ENCODE results near the gene DAPK1. TPM values are rescaled to one million over a fixed set of nuclear protein-coding genes. Genes with fewer than 3 reads are reported as not detected.

The DAPK1 gene
- total and polyA plus RNA-seq, 3 donors from 2014 or later = 35.1 to 74.6 (median 71.0) TPM

DNA sequence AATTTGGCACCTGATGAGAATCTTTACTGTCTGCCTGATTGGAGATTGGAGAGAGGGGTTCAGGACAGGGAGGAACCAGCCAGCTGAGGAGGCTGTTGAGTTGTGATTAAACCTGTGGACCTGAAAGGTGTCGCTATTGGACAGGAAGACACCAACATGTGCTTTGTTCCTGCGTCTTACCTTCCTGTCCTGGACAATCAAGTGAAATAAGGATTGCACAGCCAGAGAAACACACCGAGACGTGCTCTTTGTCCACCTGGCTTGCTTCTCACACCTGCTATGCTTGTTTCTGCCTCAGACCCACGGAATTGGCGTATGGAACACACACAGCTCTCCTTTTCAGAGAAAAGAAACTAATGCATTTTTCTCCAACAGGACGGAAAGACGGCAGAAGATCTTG lies 170.6 kb downstream of the DAPK1 start:
- intact Hi-C loops (cut with DNase I; ENCODE audit: low total_unique reads) = no loop called here
- 89 to 97% methylated on average over 8 of the region's 8 CpGs for WGBS, 2 donors
- no peaks in the 10 kb centered on the region for H3K4me1 ChIP-seq
- H3K4me3 ChIP-seq = no peak overlapping the region
- TF ChIP-seq, protein P1, sequence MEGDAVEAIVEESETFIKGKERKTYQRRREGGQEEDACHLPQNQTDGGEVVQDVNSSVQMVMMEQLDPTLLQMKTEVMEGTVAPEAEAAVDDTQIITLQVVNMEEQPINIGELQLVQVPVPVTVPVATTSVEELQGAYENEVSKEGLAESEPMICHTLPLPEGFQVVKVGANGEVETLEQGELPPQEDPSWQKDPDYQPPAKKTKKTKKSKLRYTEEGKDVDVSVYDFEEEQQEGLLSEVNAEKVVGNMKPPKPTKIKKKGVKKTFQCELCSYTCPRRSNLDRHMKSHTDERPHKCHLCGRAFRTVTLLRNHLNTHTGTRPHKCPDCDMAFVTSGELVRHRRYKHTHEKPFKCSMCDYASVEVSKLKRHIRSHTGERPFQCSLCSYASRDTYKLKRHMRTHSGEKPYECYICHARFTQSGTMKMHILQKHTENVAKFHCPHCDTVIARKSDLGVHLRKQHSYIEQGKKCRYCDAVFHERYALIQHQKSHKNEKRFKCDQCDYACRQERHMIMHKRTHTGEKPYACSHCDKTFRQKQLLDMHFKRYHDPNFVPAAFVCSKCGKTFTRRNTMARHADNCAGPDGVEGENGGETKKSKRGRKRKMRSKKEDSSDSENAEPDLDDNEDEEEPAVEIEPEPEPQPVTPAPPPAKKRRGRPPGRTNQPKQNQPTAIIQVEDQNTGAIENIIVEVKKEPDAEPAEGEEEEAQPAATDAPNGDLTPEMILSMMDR (IDR thresholded peaks at IDR 0.05) = no peak
- no peak for TF ChIP-seq POLR2A (IDR thresholded peaks at IDR 0.05)
- no peaks in the 10 kb centered on the region for H3K36me3 ChIP-seq (ENCODE audit: low read depth, missing control alignments)
- no peak overlapping the region for H3K27ac ChIP-seq
- H3K9me3 ChIP-seq = no peaks in the 10 kb centered on the region
- no peaks in the 10 kb centered on the region for H3K27me3 ChIP-seq
- DNase-seq = no peak

DNA sequence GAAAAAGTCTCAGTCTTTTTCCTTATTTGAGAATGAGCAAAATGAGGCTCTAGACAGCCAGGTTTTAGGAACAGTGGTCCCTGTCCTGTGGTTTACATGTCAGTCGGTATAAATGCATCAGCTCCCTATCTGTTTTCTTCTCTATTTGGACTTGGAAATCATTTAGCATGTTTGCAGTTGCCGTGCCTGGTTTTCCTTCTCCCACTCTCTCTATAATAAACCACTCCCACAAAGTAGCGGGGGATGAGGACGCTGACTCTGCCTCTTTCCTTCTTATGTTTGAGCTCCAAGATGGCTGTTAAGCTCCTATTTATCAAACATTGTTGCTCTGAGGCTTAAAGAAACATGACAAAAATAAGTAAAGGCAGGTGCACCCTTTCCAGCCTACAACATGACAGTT lies 171.1 kb downstream of the DAPK1 start:
- TF ChIP-seq POLR2A (IDR thresholded peaks at IDR 0.05) = no peak
- TF ChIP-seq, protein P1 (IDR thresholded peaks at IDR 0.05) = no peak
- H3K27me3 ChIP-seq = no peaks in the 10 kb centered on the region
- H3K27ac ChIP-seq = no peak overlapping the region
- H3K4me3 ChIP-seq = no peak overlapping the region
- no peaks in the 10 kb centered on the region for H3K4me1 ChIP-seq
- 73 to 80% methylated on average over 4 of the region's 4 CpGs for WGBS, 2 donors
- no peak for DNase-seq
- no peaks in the 10 kb centered on the region for H3K9me3 ChIP-seq
- intact Hi-C loops (cut with DNase I; ENCODE audit: low total_unique reads) = no loop called here
- no peaks in the 10 kb centered on the region for H3K36me3 ChIP-seq (ENCODE audit: low read depth, missing control alignments)

DNA sequence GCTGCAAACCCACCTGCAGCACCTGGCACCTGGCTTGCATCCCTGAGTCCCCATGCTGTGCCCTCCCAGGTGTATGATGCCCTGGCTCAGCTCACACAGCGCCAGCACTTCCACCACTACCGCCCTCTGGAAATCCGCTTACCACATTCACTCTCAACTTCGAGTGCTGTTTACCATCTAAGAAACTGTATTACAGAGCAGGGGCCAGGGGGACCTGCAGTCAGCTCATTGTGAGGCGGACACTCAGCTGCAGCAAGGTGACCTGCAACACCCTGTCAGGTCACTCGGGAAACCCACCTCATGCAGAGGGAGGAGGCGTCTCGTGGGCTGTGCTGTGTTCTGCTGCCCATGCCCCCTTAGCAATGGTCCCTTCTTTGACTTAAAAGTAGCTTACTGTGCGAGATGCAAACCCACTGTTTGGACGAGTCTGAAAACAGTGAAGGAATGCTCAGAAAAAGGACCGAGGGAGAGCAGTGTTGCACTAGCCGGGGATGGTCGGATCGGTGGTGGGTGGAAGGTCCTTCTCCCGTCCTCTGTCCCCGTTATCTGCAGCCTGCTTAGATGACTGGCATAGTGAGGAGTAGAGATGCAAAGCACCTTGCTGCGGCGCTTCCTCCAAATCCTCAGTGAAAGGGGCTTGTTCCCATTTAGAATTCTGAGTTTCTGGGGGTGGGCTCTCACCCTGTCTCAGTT lies 173.1 kb downstream of the DAPK1 start:
- DNase-seq = no peak
- no peaks in the 10 kb centered on the region for H3K4me1 ChIP-seq
- 90 to 91% methylated on average over 17 to 18 of the region's 18 CpGs for WGBS, 2 donors

DNA sequence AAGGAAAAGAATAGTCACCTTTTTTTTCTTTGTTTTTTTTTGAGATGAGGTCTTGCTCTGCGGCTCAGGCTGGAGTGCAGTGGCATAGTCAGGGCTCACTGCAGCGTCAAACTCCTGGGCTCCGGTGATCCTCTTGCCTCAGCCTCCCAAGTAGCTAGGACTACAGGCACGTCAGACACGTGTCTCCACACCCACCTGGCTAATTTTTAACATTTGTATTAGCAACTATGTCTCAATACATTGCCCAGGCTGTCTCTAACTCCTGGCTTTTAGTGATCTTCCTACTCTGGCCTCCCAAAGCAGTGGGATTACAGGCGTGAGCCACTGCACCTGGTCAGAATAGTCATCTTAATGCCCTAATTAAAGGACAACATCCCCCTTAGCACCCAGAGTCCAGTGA lies 173.8 kb downstream of the DAPK1 start:
- TF ChIP-seq POLR2A (IDR thresholded peaks at IDR 0.05) = no peak
- TF ChIP-seq, protein P1 (IDR thresholded peaks at IDR 0.05) = no peak
- H3K27me3 ChIP-seq = no peaks in the 10 kb centered on the region
- H3K4me3 ChIP-seq = no peak overlapping the region
- no peaks in the 10 kb centered on the region for H3K36me3 ChIP-seq (ENCODE audit: low read depth, missing control alignments)
- no peaks in the 10 kb centered on the region for H3K4me1 ChIP-seq
- intact Hi-C loops (cut with DNase I; ENCODE audit: low total_unique reads) = no loop called here
- 78 to 83% methylated on average over 6 of the region's 6 CpGs for WGBS, 2 donors
- no peak overlapping the region for H3K27ac ChIP-seq
- DNase-seq = no peak
- no peaks in the 10 kb centered on the region for H3K9me3 ChIP-seq

More for the DNA sequence above, 173.1 kb downstream of the DAPK1 start:
- Histone ChIP-seq H3K4me3 (no peak overlapping the region), H3K27me3 (no peaks in the 10 kb centered on the region), H3K27ac (no peak overlapping the region), H3K36me3 (ENCODE audit: low read depth, missing control alignments) (no peaks in the 10 kb centered on the region), H3K9me3 (no peaks in the 10 kb centered on the region)
- TF ChIP-seq, protein P1 (IDR thresholded peaks at IDR 0.05) = no peak
- TF ChIP-seq POLR2A (IDR thresholded peaks at IDR 0.05) = no peak
- intact Hi-C loops (cut with DNase I; ENCODE audit: low total_unique reads) = no loop called here

DNA sequence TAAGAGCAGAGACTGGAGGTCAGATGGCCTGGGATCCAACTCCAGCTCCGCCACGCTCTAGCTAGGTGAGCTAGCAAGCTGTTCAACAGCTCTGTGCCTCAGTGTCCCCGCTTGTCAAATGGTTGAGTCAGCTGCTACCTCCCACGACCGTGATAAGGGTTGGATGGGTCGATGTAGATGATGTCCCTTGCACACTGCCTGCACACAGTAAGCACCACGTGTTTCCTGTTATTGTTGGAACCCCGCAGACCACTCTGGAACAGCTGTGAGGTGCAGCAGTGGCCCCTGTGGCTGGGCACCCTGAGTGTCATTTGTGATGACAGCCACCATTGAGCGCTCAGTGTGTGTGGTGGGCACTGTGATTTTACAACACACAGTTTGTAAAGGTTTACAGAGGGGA lies 174.3 kb downstream of the DAPK1 start:
- Histone ChIP-seq H3K4me1 (no peaks in the 10 kb centered on the region), H3K4me3 (no peak overlapping the region), H3K36me3 (ENCODE audit: low read depth, missing control alignments) (no peaks in the 10 kb centered on the region), H3K27me3 (no peaks in the 10 kb centered on the region), H3K9me3 (no peaks in the 10 kb centered on the region), H3K27ac (no peak overlapping the region)
- 87 to 91% methylated on average over 7 to 9 of the region's 9 CpGs for WGBS, 2 donors
- intact Hi-C loops (cut with DNase I; ENCODE audit: low total_unique reads) = no loop called here
- DNase-seq = no peak
- TF ChIP-seq POLR2A (IDR thresholded peaks at IDR 0.05) = no peak
- TF ChIP-seq, protein P1 (IDR thresholded peaks at IDR 0.05) = no peak

All from testis (tissue), 3 donors.